ENCODE data around the gene PQBP1. TPM values are rescaled to one million over a fixed set of nuclear protein-coding genes. Genes with fewer than 3 reads are reported as not detected.

Gene PQBP1
- total RNA-seq, 2 donors from 2014 or later = 46.6 to 69.0 TPM

DNA sequence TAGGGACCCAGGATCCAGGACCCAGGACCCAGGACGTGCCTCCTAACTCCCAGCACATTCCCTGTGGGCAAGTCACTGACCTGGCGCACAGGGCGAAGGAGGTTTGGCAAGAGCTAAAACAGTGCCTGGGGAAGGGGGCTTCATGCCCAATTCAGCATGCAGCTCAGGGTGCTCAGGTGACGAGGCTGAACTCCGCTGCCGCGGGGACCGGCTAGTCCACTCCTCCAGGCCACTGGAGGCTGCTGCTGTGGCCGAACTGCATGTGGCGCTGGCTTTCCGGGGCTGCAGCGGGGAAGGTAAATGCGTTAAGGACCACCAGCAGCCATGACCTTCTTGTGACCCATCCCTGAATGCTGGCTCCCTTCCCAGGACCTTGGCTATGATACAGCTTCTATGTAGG is 26.0 kb downstream of the PQBP1 start:
- no peak overlapping the region for H3K9ac ChIP-seq (ENCODE audit: extremely low read depth, low read length, poor library complexity, severe bottlenecking)
- no peaks in the 10 kb centered on the region for H3K27me3 ChIP-seq (ENCODE audit: control insufficient read depth, insufficient read depth, low read length, poor library complexity, severe bottlenecking)
- WGBS, 2 experiments (ENCODE audit: insufficient coverage in 1 of 2, insufficient read length in 1 of 2) = 98 to 100% methylated on average over 1 to 13 of the region's 13 CpGs
- DNase-seq = no peak
- H3K4me3 ChIP-seq (ENCODE audit: low read length) = no peak overlapping the region
- H3K36me3 Mint-ChIP-seq (ENCODE audit: low read depth) = peaks cover 34% of the 10 kb centered on the region
- no peak overlapping the region for H3K27ac ChIP-seq (ENCODE audit: low read depth, low read length)
- peak overlapping the region; percentile 8 for H3K27ac Mint-ChIP-seq
- H3K4me1 Mint-ChIP-seq = peaks cover 40% of the 10 kb centered on the region
- H3K9me3 ChIP-seq (ENCODE audit: control insufficient read depth, low read length) = no peaks in the 10 kb centered on the region
- no peaks in the 10 kb centered on the region for H3K27me3 Mint-ChIP-seq (ENCODE audit: insufficient read depth)
- no peak overlapping the region for H3K4me3 Mint-ChIP-seq
- peaks cover 62% of the 10 kb centered on the region for H3K9me3 Mint-ChIP-seq
- peaks cover 14% of the 10 kb centered on the region for H3K36me3 ChIP-seq (ENCODE audit: control insufficient read depth, insufficient read depth, low read length)
- TF ChIP-seq, protein P1, sequence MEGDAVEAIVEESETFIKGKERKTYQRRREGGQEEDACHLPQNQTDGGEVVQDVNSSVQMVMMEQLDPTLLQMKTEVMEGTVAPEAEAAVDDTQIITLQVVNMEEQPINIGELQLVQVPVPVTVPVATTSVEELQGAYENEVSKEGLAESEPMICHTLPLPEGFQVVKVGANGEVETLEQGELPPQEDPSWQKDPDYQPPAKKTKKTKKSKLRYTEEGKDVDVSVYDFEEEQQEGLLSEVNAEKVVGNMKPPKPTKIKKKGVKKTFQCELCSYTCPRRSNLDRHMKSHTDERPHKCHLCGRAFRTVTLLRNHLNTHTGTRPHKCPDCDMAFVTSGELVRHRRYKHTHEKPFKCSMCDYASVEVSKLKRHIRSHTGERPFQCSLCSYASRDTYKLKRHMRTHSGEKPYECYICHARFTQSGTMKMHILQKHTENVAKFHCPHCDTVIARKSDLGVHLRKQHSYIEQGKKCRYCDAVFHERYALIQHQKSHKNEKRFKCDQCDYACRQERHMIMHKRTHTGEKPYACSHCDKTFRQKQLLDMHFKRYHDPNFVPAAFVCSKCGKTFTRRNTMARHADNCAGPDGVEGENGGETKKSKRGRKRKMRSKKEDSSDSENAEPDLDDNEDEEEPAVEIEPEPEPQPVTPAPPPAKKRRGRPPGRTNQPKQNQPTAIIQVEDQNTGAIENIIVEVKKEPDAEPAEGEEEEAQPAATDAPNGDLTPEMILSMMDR (conservative IDR thresholded peaks at IDR 0.05) = no peak
- no peaks in the 10 kb centered on the region for H3K4me1 ChIP-seq (ENCODE audit: control insufficient read depth, insufficient read depth, low read length)

DNA sequence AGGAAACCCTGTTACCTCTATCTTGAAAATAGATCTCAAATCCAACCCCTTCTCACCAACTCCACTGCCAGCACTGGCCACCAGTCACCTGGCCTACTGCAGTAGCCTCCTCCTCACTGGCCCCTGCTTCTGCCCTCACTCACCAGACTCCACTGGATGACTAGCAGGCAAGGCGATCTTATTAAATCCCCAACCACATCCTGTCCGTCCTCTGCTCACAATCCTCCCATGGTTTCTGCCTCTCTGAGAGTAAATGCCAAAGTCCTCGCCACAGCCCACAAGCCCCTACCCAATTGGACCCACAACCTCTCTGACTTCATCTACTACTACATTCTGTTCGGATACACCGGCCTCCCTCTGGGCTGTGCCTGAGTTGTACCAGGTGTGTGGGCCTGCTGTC is 26.5 kb downstream of the PQBP1 start:
- TF ChIP-seq, protein P1 (conservative IDR thresholded peaks at IDR 0.05) = no peak
- H3K27ac ChIP-seq (ENCODE audit: low read depth, low read length) = no peak overlapping the region
- peaks cover 63% of the 10 kb centered on the region for H3K9me3 Mint-ChIP-seq
- peaks cover 14% of the 10 kb centered on the region for H3K36me3 ChIP-seq (ENCODE audit: control insufficient read depth, insufficient read depth, low read length)
- no peaks in the 10 kb centered on the region for H3K27me3 Mint-ChIP-seq (ENCODE audit: insufficient read depth)
- no peaks in the 10 kb centered on the region for H3K9me3 ChIP-seq (ENCODE audit: control insufficient read depth, low read length)
- no peaks in the 10 kb centered on the region for H3K4me1 ChIP-seq (ENCODE audit: control insufficient read depth, insufficient read depth, low read length)
- no peak overlapping the region for H3K4me3 Mint-ChIP-seq
- H3K36me3 Mint-ChIP-seq (ENCODE audit: low read depth) = peaks cover 35% of the 10 kb centered on the region
- no peak for DNase-seq
- peak overlapping the region; percentile 8 for H3K27ac Mint-ChIP-seq
- WGBS, 2 experiments (ENCODE audit: insufficient coverage in 1 of 2, insufficient read length in 1 of 2) = 90 to 100% methylated on average over 2 to 5 of the region's 5 CpGs
- no peak overlapping the region for H3K4me3 ChIP-seq (ENCODE audit: low read length)
- peaks cover 40% of the 10 kb centered on the region for H3K4me1 Mint-ChIP-seq
- H3K27me3 ChIP-seq (ENCODE audit: control insufficient read depth, insufficient read depth, low read length, poor library complexity, severe bottlenecking) = no peaks in the 10 kb centered on the region
- H3K9ac ChIP-seq (ENCODE audit: extremely low read depth, low read length, poor library complexity, severe bottlenecking) = no peak overlapping the region

DNA sequence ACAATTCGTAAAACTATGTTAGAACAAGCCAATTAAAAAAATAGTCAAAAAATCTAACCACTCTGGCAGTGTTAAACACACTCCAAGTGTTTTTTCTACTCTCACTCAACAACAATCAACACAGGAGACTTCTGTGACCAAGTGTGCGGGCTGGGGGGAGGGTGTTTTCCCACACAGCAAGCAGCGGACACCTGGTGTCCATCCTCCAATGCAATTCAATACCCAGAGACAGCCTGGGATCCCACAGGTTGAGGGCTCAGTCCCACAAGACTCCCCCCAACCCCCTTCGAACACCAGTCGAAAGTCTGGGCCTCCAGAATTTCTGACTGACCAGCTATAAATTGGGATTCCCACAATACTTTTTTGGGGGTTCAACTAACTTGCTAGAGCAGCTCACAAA is 29.4 kb downstream of the PQBP1 start:
- Histone ChIP-seq H3K4me1 (ENCODE audit: control insufficient read depth, insufficient read depth, low read length) (no peaks in the 10 kb centered on the region), H3K27ac (ENCODE audit: low read depth, low read length) (no peak overlapping the region), H3K4me3 (ENCODE audit: low read length) (peak overlapping the region; percentile 17), H3K36me3 (ENCODE audit: control insufficient read depth, insufficient read depth, low read length) (peaks cover 22% of the 10 kb centered on the region), H3K9me3 (ENCODE audit: control insufficient read depth, low read length) (no peaks in the 10 kb centered on the region), H3K27me3 (ENCODE audit: control insufficient read depth, insufficient read depth, low read length, poor library complexity, severe bottlenecking) (no peaks in the 10 kb centered on the region), H3K9ac (ENCODE audit: extremely low read depth, low read length, poor library complexity, severe bottlenecking) (no peak overlapping the region)
- H3K27ac Mint-ChIP-seq = peak overlapping the region; percentile 92
- H3K36me3 Mint-ChIP-seq (ENCODE audit: low read depth) = peaks cover 48% of the 10 kb centered on the region
- TF ChIP-seq, protein P1 (conservative IDR thresholded peaks at IDR 0.05) = no peak
- peak; percentile 80 for DNase-seq
- H3K4me3 Mint-ChIP-seq = peak overlapping the region; percentile 45
- H3K27me3 Mint-ChIP-seq (ENCODE audit: insufficient read depth) = no peaks in the 10 kb centered on the region
- 37% methylated on average over 4 of the region's 5 CpGs; no CpG with 5 or more reads in 1 of the 2 experiments for WGBS, 2 experiments (ENCODE audit: insufficient coverage in 1 of 2, insufficient read length in 1 of 2)
- H3K9me3 Mint-ChIP-seq = peaks cover 58% of the 10 kb centered on the region
- H3K4me1 Mint-ChIP-seq = peaks cover 25% of the 10 kb centered on the region
